Measurements from ENCODE around the gene TMEM183A. TPM values are rescaled to one million over a fixed set of nuclear protein-coding genes. Genes with fewer than 3 reads are reported as not detected.

Gene TMEM183A
- total and polyA plus RNA-seq, 7 donors: 71.7 to 108 (median 79.9) TPM

GRCh38 chr1:203056012-203056411 is 48.8 kb downstream of the TMEM183A start:
- no peaks in the 10 kb centered on the region for H3K9me3 ChIP-seq
- no peaks in the 10 kb centered on the region for H3K27me3 ChIP-seq
- H3K4me3 ChIP-seq: no peak overlapping the region
- 82% methylated on average over 7 of the region's 7 CpGs for WGBS, 2 donors
- no peak overlapping the region for H3K27ac ChIP-seq
- no peaks in the 10 kb centered on the region for H3K4me1 ChIP-seq
- TF ChIP-seq POLR2A (IDR thresholded peaks at IDR 0.05): no peak
- intact Hi-C loops (cut with DNase I): no loop called here
- no peak for DNase-seq
- no peaks in the 10 kb centered on the region for H3K36me3 ChIP-seq

GRCh38 chr1:203056516-203056915 is 49.3 kb downstream of the TMEM183A start:
- Histone ChIP-seq H3K27ac (no peak overlapping the region), H3K4me3 (no peak overlapping the region), H3K9me3 (no peaks in the 10 kb centered on the region), H3K36me3 (no peaks in the 10 kb centered on the region), H3K4me1 (no peaks in the 10 kb centered on the region), H3K27me3 (no peaks in the 10 kb centered on the region)
- TF ChIP-seq, protein P1, sequence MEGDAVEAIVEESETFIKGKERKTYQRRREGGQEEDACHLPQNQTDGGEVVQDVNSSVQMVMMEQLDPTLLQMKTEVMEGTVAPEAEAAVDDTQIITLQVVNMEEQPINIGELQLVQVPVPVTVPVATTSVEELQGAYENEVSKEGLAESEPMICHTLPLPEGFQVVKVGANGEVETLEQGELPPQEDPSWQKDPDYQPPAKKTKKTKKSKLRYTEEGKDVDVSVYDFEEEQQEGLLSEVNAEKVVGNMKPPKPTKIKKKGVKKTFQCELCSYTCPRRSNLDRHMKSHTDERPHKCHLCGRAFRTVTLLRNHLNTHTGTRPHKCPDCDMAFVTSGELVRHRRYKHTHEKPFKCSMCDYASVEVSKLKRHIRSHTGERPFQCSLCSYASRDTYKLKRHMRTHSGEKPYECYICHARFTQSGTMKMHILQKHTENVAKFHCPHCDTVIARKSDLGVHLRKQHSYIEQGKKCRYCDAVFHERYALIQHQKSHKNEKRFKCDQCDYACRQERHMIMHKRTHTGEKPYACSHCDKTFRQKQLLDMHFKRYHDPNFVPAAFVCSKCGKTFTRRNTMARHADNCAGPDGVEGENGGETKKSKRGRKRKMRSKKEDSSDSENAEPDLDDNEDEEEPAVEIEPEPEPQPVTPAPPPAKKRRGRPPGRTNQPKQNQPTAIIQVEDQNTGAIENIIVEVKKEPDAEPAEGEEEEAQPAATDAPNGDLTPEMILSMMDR (IDR thresholded peaks at IDR 0.05): no peak
- no peak for TF ChIP-seq POLR2AphosphoS5 (IDR thresholded peaks at IDR 0.05)
- no peak for TF ChIP-seq POLR2A (IDR thresholded peaks at IDR 0.05)
- no peak for TF ChIP-seq EP300 (IDR thresholded peaks at IDR 0.05)
- 91 to 96% methylated on average over 6 of the region's 6 CpGs for WGBS, 2 donors
- intact Hi-C loops (cut with DNase I): no loop called here
- no peak for DNase-seq

DNA sequence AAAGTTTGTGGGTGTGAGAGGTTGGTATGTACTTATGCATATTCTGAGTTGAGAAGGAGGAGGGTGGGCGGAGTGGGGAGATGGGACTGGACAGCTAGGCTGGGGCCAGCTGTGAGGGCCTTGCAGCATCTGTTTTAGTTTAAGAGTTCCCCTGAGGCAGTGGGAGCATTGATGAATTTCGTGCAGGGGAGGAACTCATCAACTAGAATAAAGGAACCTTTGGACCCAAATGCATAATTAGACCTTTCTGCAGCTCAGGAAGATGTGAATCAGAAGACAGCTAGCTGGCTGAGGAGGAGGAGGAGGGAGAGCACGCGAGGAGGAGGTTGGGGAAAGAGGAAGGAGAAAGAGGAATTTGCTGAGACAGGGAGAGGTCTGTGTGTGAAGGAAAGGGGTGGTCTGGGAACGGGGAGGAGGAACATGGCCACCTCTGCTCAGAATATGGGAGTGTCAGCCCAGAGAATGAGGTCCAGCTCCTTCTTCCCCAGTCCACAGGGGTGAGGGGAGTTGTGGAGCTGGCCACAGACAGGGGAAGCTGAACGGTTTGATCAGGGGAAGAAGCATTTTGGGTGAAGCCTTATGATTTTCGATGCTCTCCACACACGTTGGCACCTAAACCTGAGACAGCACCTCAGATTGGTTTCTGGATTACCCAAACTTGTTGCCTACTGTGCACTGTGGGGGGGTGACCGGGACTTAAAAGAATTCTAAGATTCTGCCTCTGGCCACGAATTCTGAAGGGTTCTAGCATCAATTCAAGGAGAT is 50.9 kb downstream of the TMEM183A start:
- 36 to 44% methylated on average over 9 to 10 of the region's 10 CpGs for WGBS, 2 donors
- H3K27me3 ChIP-seq: no peaks in the 10 kb centered on the region
- no peaks in the 10 kb centered on the region for H3K36me3 ChIP-seq
- H3K9me3 ChIP-seq: no peaks in the 10 kb centered on the region
- no peak for DNase-seq
- H3K4me3 ChIP-seq: no peak overlapping the region
- TF ChIP-seq, protein P1 (IDR thresholded peaks at IDR 0.05): no peak
- TF ChIP-seq POLR2A (IDR thresholded peaks at IDR 0.05): no peak
- TF ChIP-seq POLR2AphosphoS5 (IDR thresholded peaks at IDR 0.05): no peak
- no peak for TF ChIP-seq EP300 (IDR thresholded peaks at IDR 0.05)
- no peak overlapping the region for H3K27ac ChIP-seq
- no peaks in the 10 kb centered on the region for H3K4me1 ChIP-seq
- intact Hi-C loops (cut with DNase I): no loop called here

- H3K9me3 ChIP-seq: no peaks in the 10 kb centered on the region
- no peak for DNase-seq
- H3K27me3 ChIP-seq: no peaks in the 10 kb centered on the region
- TF ChIP-seq, protein P1 (IDR thresholded peaks at IDR 0.05): no peak
- TF ChIP-seq POLR2AphosphoS5 (IDR thresholded peaks at IDR 0.05): no peak
- TF ChIP-seq EP300 (IDR thresholded peaks at IDR 0.05): no peak
- TF ChIP-seq POLR2A (IDR thresholded peaks at IDR 0.05): no peak
- intact Hi-C loops (cut with DNase I): no loop called here
- H3K36me3 ChIP-seq: no peaks in the 10 kb centered on the region
- no peak overlapping the region for H3K4me3 ChIP-seq
- H3K4me1 ChIP-seq: no peaks in the 10 kb centered on the region
- no peak overlapping the region for H3K27ac ChIP-seq
- WGBS, 2 donors: 63 to 82% methylated on average over 1 of the region's 1 CpG
These were observed 51.4 kb downstream of the TMEM183A start for GRCh38 chr1:203058676-203058935.

GRCh38 chr1:203059485-203059884 is 52.3 kb downstream of the TMEM183A start:
- Histone ChIP-seq H3K27ac (no peak overlapping the region), H3K9me3 (no peaks in the 10 kb centered on the region), H3K27me3 (no peaks in the 10 kb centered on the region), H3K36me3 (no peaks in the 10 kb centered on the region), H3K4me3 (no peak overlapping the region), H3K4me1 (no peaks in the 10 kb centered on the region)
- intact Hi-C loops (cut with DNase I): no loop called here
- WGBS, 2 donors: 33 to 60% methylated on average over 2 of the region's 2 CpGs
- DNase-seq: no peak
- no peak for TF ChIP-seq POLR2AphosphoS5 (IDR thresholded peaks at IDR 0.05)

DNA sequence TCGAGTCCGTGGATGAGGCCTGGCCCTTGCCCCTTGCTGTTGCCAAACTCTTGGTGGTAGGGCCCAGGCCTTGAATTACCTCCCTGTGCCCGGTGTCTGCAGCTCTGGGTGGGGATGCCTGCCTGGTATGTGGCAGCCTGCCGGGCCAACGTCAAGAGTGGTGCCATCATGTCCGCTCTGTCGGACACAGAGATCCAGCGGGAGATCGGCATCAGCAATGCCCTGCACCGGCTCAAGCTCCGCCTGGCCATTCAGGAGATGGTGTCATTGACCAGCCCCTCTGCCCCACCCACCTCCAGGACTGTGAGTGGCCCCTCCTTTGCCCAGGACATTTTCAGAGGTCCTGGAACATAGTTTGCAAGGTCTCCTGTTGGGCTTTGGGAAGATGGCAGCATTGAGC is 52.9 kb downstream of the TMEM183A start:
- H3K36me3 ChIP-seq: no peaks in the 10 kb centered on the region
- no peaks in the 10 kb centered on the region for H3K4me1 ChIP-seq
- H3K4me3 ChIP-seq: no peak overlapping the region
- H3K9me3 ChIP-seq: no peaks in the 10 kb centered on the region
- intact Hi-C loops (cut with DNase I): no loop called here
- TF ChIP-seq, protein P1 (IDR thresholded peaks at IDR 0.05): no peak
- TF ChIP-seq POLR2A (IDR thresholded peaks at IDR 0.05): no peak
- no peak for TF ChIP-seq POLR2AphosphoS5 (IDR thresholded peaks at IDR 0.05)
- no peak for TF ChIP-seq EP300 (IDR thresholded peaks at IDR 0.05)
- WGBS, 2 donors: 93 to 96% methylated on average over 11 of the region's 11 CpGs
- H3K27ac ChIP-seq: no peak overlapping the region
- H3K27me3 ChIP-seq: no peaks in the 10 kb centered on the region
- DNase-seq: no peak

Measured in sigmoid colon (tissue), 7 donors.